GM18909 (cell line): ENCODE results near the gene BICD1.
"Not testable (repeated sequence)": the region's sequence is repeated elsewhere in the genome, so short reads cannot be mapped to it uniquely, and the experiment has no call there.

Experiments used
- ATAC-seq: cut with Tn5 transposase; IDR thresholded peaks from one replicate; pipeline ENCODE4 v1.9.1; 2021; ENCODE audit warnings: mild to moderate bottlenecking; ENCODE audit not compliant: unreplicated experiment, poor library complexity

BICD1 gene

GRCh38 chr12:32179011-32179395 lies 72.4 kb downstream of the BICD1 start:
- ATAC-seq: no peak

- no peak for ATAC-seq
These were observed 75.0 kb downstream of the BICD1 start for GRCh38 chr12:32181498-32182175.

GRCh38 chr12:32183650-32184049 lies 77.0 kb downstream of the BICD1 start:
- no peak for ATAC-seq

- ATAC-seq: not testable (repeated sequence)
These were observed 80.5 kb downstream of the BICD1 start for GRCh38 chr12:32187127-32187526.

GRCh38 chr12:32191445-32191844 lies 84.8 kb downstream of the BICD1 start:
- no peak for ATAC-seq

GRCh38 chr12:32196250-32197198 lies 89.9 kb downstream of the BICD1 start:
- ATAC-seq: no peak

GRCh38 chr12:32197421-32197820 lies 90.8 kb downstream of the BICD1 start:
- ATAC-seq: no peak

- no peak for ATAC-seq
These were observed 91.9 kb downstream of the BICD1 start for GRCh38 chr12:32198555-32198954.

- no peak for ATAC-seq
These were observed 94.4 kb downstream of the BICD1 start for GRCh38 chr12:32201096-32201495.

GRCh38 chr12:32201976-32202375 lies 95.3 kb downstream of the BICD1 start:
- no peak for ATAC-seq

- no peak for ATAC-seq
These were observed 99.1 kb downstream of the BICD1 start for GRCh38 chr12:32205731-32206130.

- ATAC-seq: no peak
These were observed 101.7 kb downstream of the BICD1 start for GRCh38 chr12:32208355-32208754.

GRCh38 chr12:32211066-32211899 lies 104.6 kb downstream of the BICD1 start:
- ATAC-seq: no peak

- no peak for ATAC-seq
These were observed 105.2 kb downstream of the BICD1 start for GRCh38 chr12:32211900-32212156.

GRCh38 chr12:32214723-32215122 lies 108.1 kb downstream of the BICD1 start:
- ATAC-seq: no peak

GRCh38 chr12:32217354-32218310 lies 111.0 kb downstream of the BICD1 start:
- no peak for ATAC-seq

- no peak for ATAC-seq
These were observed 117.3 kb downstream of the BICD1 start for GRCh38 chr12:32223941-32224340.

- ATAC-seq: no peak
These were observed 120.1 kb downstream of the BICD1 start for GRCh38 chr12:32226768-32227167.

GRCh38 chr12:32229971-32230612 lies 123.4 kb downstream of the BICD1 start:
- no peak for ATAC-seq
